GM12878 (cell line): Measurements from ENCODE around the gene ASIC2. TPM values are rescaled to one million over a fixed set of nuclear protein-coding genes. Genes with fewer than 3 reads are reported as not detected.

Experiments
- ATAC-seq: fragments of 200-7000 bp; cut with Tn5 transposase; 3 replicates; pipeline ENCODE4 v1.9.1; 2020; ENCODE audit warnings: mild to moderate bottlenecking, moderate library complexity
- BruUV-seq: library from RNA; stranded (reverse); fragments of 400-500 nt; replicated peaks from 2 replicates; lab custom pipeline; 2021; lab: Mats Ljungman, UMichigan
- CTCF ChIA-PET: fragments of 300-600 bp; sonication (Branson Sonifier 250); formaldehyde crosslinking; extraction: SDS; loops from one replicate; lab custom pipeline; 2021; ENCODE audit warnings: inconsistent platforms; lab: Yijun Ruan, JAX
- POLR2A ChIA-PET: fragments of 350-600 bp; formaldehyde crosslinking; extraction: SDS; loops from one replicate; lab custom pipeline; 2021; ENCODE audit warnings: inconsistent platforms; lab: Charles Lee
- RAD21 ChIA-PET: fragments of 300-600 bp; sonication (Branson Sonifier 250); formaldehyde crosslinking; loops from one replicate; lab custom pipeline; 2023; ENCODE audit warnings: antibody characterized with exemption; ENCODE audit not compliant: unreplicated experiment; lab: Charles Lee
- SMC1A ChIA-PET: fragments of 300-600 bp; sonication (Branson Sonifier 250); formaldehyde crosslinking; loops from one replicate; lab custom pipeline; 2023; ENCODE audit not compliant: unreplicated experiment, uncharacterized antibody; lab: Charles Lee
- DNase-seq: peaks from one replicate; pipeline ENCODE4 v3.0.0-alpha.2; 2011; ENCODE audit warnings: low read depth, low spot score
- FAIRE-seq: peaks from 3 replicates; lab custom pipeline; 2011; peaks lifted over from hg19 to GRCh38; lab: Jason Lieb, UNC
- H2AFZ ChIP-seq: 2 replicates; pipeline ENCODE4 v1.6.0; 2011; ENCODE audit warnings: low read depth, low read length, control low read depth; ENCODE audit not compliant: control insufficient read depth
- H3K27ac ChIP-seq: 2 replicates; pipeline ENCODE4 v1.5.1; 2011; ENCODE audit warnings: control low read depth; ENCODE audit not compliant: control insufficient read depth, insufficient read depth
- H3K27me3 ChIP-seq, 2 experiments: replicated peaks in 1 of 2; 2 replicates each; pipeline versions ENCODE4 v1.6.0 to v1.6.1; 2011; ENCODE audit warnings: low read length in 1 of 2; ENCODE audit not compliant: control insufficient read depth in 2 of 2, insufficient read depth in 2 of 2
- H3K36me3 ChIP-seq, 2 experiments: 2 replicates each; pipeline ENCODE4 v1.5.1; 2011; ENCODE audit warnings: low read length in 1 of 2; ENCODE audit not compliant: control insufficient read depth in 2 of 2, insufficient read depth in 2 of 2
- H3K4me1 ChIP-seq: 2 replicates; pipeline ENCODE4 v1.6.1; 2011; ENCODE audit warnings: mild to moderate bottlenecking, low read length, moderate library complexity, mixed read lengths; ENCODE audit not compliant: control insufficient read depth, insufficient read depth
- H3K4me2 ChIP-seq: 2 replicates; pipeline ENCODE4 v1.6.0; 2011; ENCODE audit warnings: control low read depth; ENCODE audit not compliant: control insufficient read depth, insufficient read depth
- H3K4me3 ChIP-seq: fragments of 200-600 bp; sonication (generic); 2 replicates; pipeline ENCODE4 v1.5.1; 2016
- H3K79me2 ChIP-seq: 2 replicates; pipeline ENCODE4 v1.6.0; 2011; ENCODE audit warnings: low read length; ENCODE audit not compliant: control insufficient read depth, insufficient read depth
- H3K9ac ChIP-seq: 2 replicates; pipeline ENCODE4 v1.8.0; 2011; ENCODE audit warnings: low read length, control low read depth, mixed read lengths; ENCODE audit not compliant: control insufficient read depth, insufficient read depth
- H3K9me3 ChIP-seq: replicated peaks from 3 replicates; pipeline ENCODE4 v1.5.1; 2011; ENCODE audit warnings: mild to moderate bottlenecking, low read length; ENCODE audit not compliant: control insufficient read depth, insufficient read depth
- H4K20me1 ChIP-seq: 2 replicates; pipeline ENCODE4 v1.6.0; 2011; ENCODE audit not compliant: control insufficient read depth, insufficient read depth
- ATF7 ChIP-seq: fragments of 450-650 bp; IDR thresholded peaks from 2 replicates; pipeline ENCODE4 v1.6.1; 2016; ENCODE audit warnings: low read depth, mild to moderate bottlenecking
- BCL11A ChIP-seq: IDR thresholded peaks from 2 replicates; pipeline ENCODE4 v1.6.1; 2011; ENCODE audit warnings: low read depth, low read length
- BCL3 ChIP-seq: IDR thresholded peaks from 2 replicates; pipeline ENCODE4 v1.6.1; 2011; ENCODE audit warnings: borderline replicate concordance, low read depth, mild to moderate bottlenecking, moderate library complexity, low read length; ENCODE audit not compliant: insufficient read depth, poor library complexity, severe bottlenecking
- CREB1 ChIP-seq: IDR thresholded peaks from 2 replicates; pipeline ENCODE4 v1.6.1; 2012; ENCODE audit warnings: low read depth, mild to moderate bottlenecking, inconsistent platforms
- DPF2 ChIP-seq: fragments of 450-650 bp; IDR thresholded peaks from 2 replicates; pipeline ENCODE4 v1.6.1; 2017; ENCODE audit warnings: mild to moderate bottlenecking
- FOXM1 ChIP-seq: IDR thresholded peaks from 2 replicates; pipeline ENCODE4 v1.6.1; 2012; ENCODE audit warnings: low read depth, mild to moderate bottlenecking, inconsistent platforms, low read length, moderate library complexity
- HDAC2 ChIP-seq: fragments of 200-600 bp; sonication (generic); IDR thresholded peaks from 2 replicates; pipeline ENCODE4 v1.6.1; 2017
- JUND ChIP-seq: IDR thresholded peaks from 2 replicates; pipeline ENCODE4 v1.6.1; 2012; ENCODE audit warnings: low read depth, mild to moderate bottlenecking, low read length, improper control_type of control experiment, moderate library complexity
- MYC ChIP-seq: IDR thresholded peaks from 2 replicates; pipeline ENCODE4 v1.6.1; 2011; ENCODE audit warnings: mild to moderate bottlenecking, low read length, moderate library complexity, inconsistent platforms; ENCODE audit not compliant: insufficient read depth, insufficient replicate concordance, insufficient read length, severe bottlenecking
- NR2C2 ChIP-seq: IDR thresholded peaks from 2 replicates; pipeline ENCODE4 v1.6.1; 2011; ENCODE audit warnings: borderline replicate concordance, low read depth; ENCODE audit not compliant: control insufficient read depth, insufficient read length
- NR2F1 ChIP-seq: fragments of 450-650 bp; conservative IDR thresholded peaks from 2 replicates; pipeline ENCODE4 v1.6.1; 2017; ENCODE audit warnings: mild to moderate bottlenecking
- POLR2AphosphoS5 ChIP-seq: IDR thresholded peaks from 2 replicates; pipeline ENCODE4 v1.6.1; 2011; ENCODE audit warnings: mild to moderate bottlenecking, low read length, inconsistent platforms
- RCOR1 ChIP-seq: conservative IDR thresholded peaks from 2 replicates; pipeline ENCODE4 v1.6.1; 2012; ENCODE audit warnings: low read depth, low read length, improper control_type of control experiment
- SPI1 ChIP-seq: IDR thresholded peaks from 2 replicates; pipeline ENCODE4 v1.6.1; 2011; ENCODE audit warnings: low read depth, mild to moderate bottlenecking, low read length, moderate library complexity, borderline replicate concordance; ENCODE audit not compliant: insufficient read depth
- SREBF2 ChIP-seq: IDR thresholded peaks from 2 replicates; pipeline ENCODE4 v1.6.1; 2012; ENCODE audit warnings: mild to moderate bottlenecking, low read length
- ZNF207 ChIP-seq: fragments of 450-650 bp; IDR thresholded peaks from 2 replicates; pipeline ENCODE4 v1.6.1; 2014; ENCODE audit warnings: antibody characterized with exemption, mild to moderate bottlenecking, borderline replicate concordance
- ZNF384 ChIP-seq: IDR thresholded peaks from 2 replicates; pipeline ENCODE4 v1.6.1; 2012; ENCODE audit warnings: low read depth, mild to moderate bottlenecking, low read length, improper control_type of control experiment, borderline replicate concordance
- WGBS: methylation state at CpG from one replicate; pipeline ENCODE4 v1.1.6; 2016; ENCODE audit warnings: low lambda C conversion rate; ENCODE audit not compliant: insufficient replicate concordance, insufficient coverage; ENCODE audit errors: missing lambda C conversion rate; 5-methylcytosine and 5-hydroxymethylcytosine counted together
- in situ Hi-C: fragments of 300-500 bp; cut with MboI; formaldehyde crosslinking; loops from 9 replicates; pipeline ENCODE4 v1.14.3; 2018; ENCODE audit warnings: mixed read lengths
- intact Hi-C: fragments of 100-400 bp; cut with micrococcal nuclease; formaldehyde crosslinking; loops from one replicate; pipeline ENCODE4 v1.14.2; 2022; ENCODE audit not compliant: unreplicated experiment
- polyA plus RNA-seq, 11 experiments: library from polyadenylated mRNA; depleted of rRNA in 4 of 11; unstranded in 6 of 11; stranded (reverse) in 5 of 11; fragments of >200 nt; fragmentation: Nextera tagmentation in 4 of 11; fragmentation: Illumina TruSeq in 1 of 11; extraction: Ambion mirVana in 4 of 11; extraction: Trizol in 1 of 11; gene quantifications; 1 replicate in 1 of 11; 2 replicates in 10 of 11; pipeline versions ENCODE4 v1.2.1 to v1.2.3, GENCODE V29; 2011 to 2016; ENCODE audit warnings: inconsistent platforms in 2 of 11, missing spikeins in 2 of 11, low read depth in 1 of 11
- total RNA-seq, 4 experiments: library from RNA; depleted of rRNA in 3 of 4; stranded (reverse); fragments of >200 nt in 3 of 4; fragmentation: Illumina TruSeq in 1 of 4; extraction: Trizol in 1 of 4; gene quantifications; 2 replicates each; pipeline versions ENCODE4 v1.2.1 to v1.2.3, GENCODE V29; 2013 to 2021
- TF ChIP-seq, protein P1 (sequence below): IDR thresholded peaks from 2 replicates; pipeline ENCODE4 v1.6.1; 2012; ENCODE audit warnings: improper control_type of control experiment, low read depth, low read length; ENCODE audit not compliant: insufficient replicate concordance

Gene ASIC2
- total and polyA plus RNA-seq, 10 of the 15 experiments (the other 5 are each of a cell fraction or from before 2014, with no cell fraction given), result not detected

DNA sequence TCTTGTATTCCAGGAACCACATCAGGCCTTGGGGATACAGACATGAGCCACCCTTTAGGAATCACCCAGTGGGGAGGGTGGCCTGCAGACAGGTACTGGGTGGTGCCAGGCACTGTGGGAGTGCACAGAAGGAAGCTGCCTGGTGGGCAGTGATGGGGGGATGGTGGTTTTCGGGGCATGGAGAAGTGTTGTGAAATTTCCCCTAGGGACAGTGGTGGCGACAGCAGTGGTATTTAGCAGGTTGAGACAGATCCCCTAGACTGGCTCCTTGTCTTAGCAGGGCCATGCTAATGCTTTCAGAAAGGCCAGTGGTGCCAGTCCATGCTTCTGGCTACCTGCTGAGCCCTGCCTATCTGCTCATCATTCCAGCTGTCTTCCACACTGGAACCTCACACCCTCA lies 171.8 kb downstream of the ASIC2 start (continued):
- TF ChIP-seq DPF2 (no peak), JUND (no peak), NR2C2 (no peak), FOXM1 (no peak), SPI1 (no peak), ZNF207 (no peak), ATF7 (no peak), ZNF384 (no peak), RCOR1 (no peak)

GRCh38 chr17:33120103-33120502 lies 173.0 kb downstream of the ASIC2 start:
- Histone ChIP-seq H3K4me2 (no peak overlapping the region), H2AFZ (no peak overlapping the region), H3K4me3 (no peak overlapping the region), H3K79me2 (no peaks in the 10 kb centered on the region), H3K9ac (no peak overlapping the region), H3K4me1 (no peaks in the 10 kb centered on the region), H4K20me1 (no peaks in the 10 kb centered on the region), H3K27ac (no peak overlapping the region), H3K36me3 (no peaks in the 10 kb centered on the region), H3K9me3 (no peaks in the 10 kb centered on the region), H3K27me3 (peaks cover 0 to 2% of the 10 kb centered on the region in 2 experiments; a peak in 3 of 4 replicates)
- intact Hi-C loops (no loop called here), in situ Hi-C loops (no loop called here)
- no peak for ATAC-seq
- WGBS, result 6% methylated on average over 5 of the region's 5 CpGs
- no peak for FAIRE-seq
- ChIA-PET CTCF (no interaction called here), POLR2A (no interaction called here), SMC1A (no interaction called here), RAD21 (no interaction called here)
- BruUV-seq, result no TSS peak
- no peak for DNase-seq
- no peak for TF ChIP-seq CREB1
- TF ChIP-seq NR2F1, result no peak
- no peak for TF ChIP-seq BCL3
- no peak for TF ChIP-seq POLR2AphosphoS5
- TF ChIP-seq MYC, result no peak
- TF ChIP-seq SREBF2, result no peak
- TF ChIP-seq, protein P1, sequence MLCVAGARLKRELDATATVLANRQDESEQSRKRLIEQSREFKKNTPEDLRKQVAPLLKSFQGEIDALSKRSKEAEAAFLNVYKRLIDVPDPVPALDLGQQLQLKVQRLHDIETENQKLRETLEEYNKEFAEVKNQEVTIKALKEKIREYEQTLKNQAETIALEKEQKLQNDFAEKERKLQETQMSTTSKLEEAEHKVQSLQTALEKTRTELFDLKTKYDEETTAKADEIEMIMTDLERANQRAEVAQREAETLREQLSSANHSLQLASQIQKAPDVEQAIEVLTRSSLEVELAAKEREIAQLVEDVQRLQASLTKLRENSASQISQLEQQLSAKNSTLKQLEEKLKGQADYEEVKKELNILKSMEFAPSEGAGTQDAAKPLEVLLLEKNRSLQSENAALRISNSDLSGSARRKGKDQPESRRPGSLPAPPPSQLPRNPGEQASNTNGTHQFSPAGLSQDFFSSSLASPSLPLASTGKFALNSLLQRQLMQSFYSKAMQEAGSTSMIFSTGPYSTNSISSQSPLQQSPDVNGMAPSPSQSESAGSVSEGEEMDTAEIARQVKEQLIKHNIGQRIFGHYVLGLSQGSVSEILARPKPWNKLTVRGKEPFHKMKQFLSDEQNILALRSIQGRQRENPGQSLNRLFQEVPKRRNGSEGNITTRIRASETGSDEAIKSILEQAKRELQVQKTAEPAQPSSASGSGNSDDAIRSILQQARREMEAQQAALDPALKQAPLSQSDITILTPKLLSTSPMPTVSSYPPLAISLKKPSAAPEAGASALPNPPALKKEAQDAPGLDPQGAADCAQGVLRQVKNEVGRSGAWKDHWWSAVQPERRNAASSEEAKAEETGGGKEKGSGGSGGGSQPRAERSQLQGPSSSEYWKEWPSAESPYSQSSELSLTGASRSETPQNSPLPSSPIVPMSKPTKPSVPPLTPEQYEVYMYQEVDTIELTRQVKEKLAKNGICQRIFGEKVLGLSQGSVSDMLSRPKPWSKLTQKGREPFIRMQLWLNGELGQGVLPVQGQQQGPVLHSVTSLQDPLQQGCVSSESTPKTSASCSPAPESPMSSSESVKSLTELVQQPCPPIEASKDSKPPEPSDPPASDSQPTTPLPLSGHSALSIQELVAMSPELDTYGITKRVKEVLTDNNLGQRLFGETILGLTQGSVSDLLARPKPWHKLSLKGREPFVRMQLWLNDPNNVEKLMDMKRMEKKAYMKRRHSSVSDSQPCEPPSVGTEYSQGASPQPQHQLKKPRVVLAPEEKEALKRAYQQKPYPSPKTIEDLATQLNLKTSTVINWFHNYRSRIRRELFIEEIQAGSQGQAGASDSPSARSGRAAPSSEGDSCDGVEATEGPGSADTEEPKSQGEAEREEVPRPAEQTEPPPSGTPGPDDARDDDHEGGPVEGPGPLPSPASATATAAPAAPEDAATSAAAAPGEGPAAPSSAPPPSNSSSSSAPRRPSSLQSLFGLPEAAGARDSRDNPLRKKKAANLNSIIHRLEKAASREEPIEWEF, result no peak
- no peak for TF ChIP-seq HDAC2
- TF ChIP-seq BCL11A, result no peak
